NCI-H2196 (cell line): ENCODE results near the gene SRCIN1.
A peak's percentile ranks its signal among the peaks of the same experiment; 100 is the strongest.
"Not testable (repeated sequence)": the region's sequence is repeated elsewhere in the genome, so short reads cannot be mapped to it uniquely, and the experiment has no call there.

Source experiments
- DNase-seq: peaks from one replicate; lab custom pipeline; 2025; ENCODE audit not compliant: unreplicated experiment; lab: John Stamatoyannopoulos, UW

SRCIN1 gene

GRCh38 chr17:38605841-38606645 lies at the start of gene SRCIN1:
Gene SRCIN1 (minus strand): TSS chr17:38605952. CDS start chr17:38605705, 247 bp downstream.
- DNase-seq: peak; percentile 67

- no peak for DNase-seq
These were observed 49.0 kb upstream of the SRCIN1 start for GRCh38 chr17:38654411-38655398.

- no peak for DNase-seq
These were observed 47.9 kb upstream of the SRCIN1 start for GRCh38 chr17:38653679-38654078.

- DNase-seq: no peak
These were observed 47.5 kb upstream of the SRCIN1 start for GRCh38 chr17:38653230-38653629.

- not testable (repeated sequence) for DNase-seq
These were observed 45.0 kb upstream of the SRCIN1 start for GRCh38 chr17:38650653-38651173.

- DNase-seq: no peak
These were observed 32.2 kb upstream of the SRCIN1 start for GRCh38 chr17:38637951-38638350.

GRCh38 chr17:38636054-38636453 lies 30.3 kb upstream of the SRCIN1 start:
- no peak for DNase-seq

GRCh38 chr17:38632334-38632733 lies 26.6 kb upstream of the SRCIN1 start:
- no peak for DNase-seq

- peak; percentile 2 for DNase-seq
These were observed 22.7 kb upstream of the SRCIN1 start for GRCh38 chr17:38628441-38628840.

GRCh38 chr17:38627957-38628356 lies 22.2 kb upstream of the SRCIN1 start:
- no peak for DNase-seq

GRCh38 chr17:38626606-38627226 lies 21.0 kb upstream of the SRCIN1 start:
- DNase-seq: not testable (repeated sequence)

- no peak for DNase-seq
These were observed 19.7 kb upstream of the SRCIN1 start for GRCh38 chr17:38625482-38625881.

GRCh38 chr17:38624782-38625355 lies 19.1 kb upstream of the SRCIN1 start:
- DNase-seq: not testable (repeated sequence)

- no peak for DNase-seq
These were observed 15.8 kb upstream of the SRCIN1 start for GRCh38 chr17:38621538-38621937.

- no peak for DNase-seq
These were observed 15.0 kb upstream of the SRCIN1 start for GRCh38 chr17:38620551-38621277.

- no peak for DNase-seq
These were observed 14.3 kb upstream of the SRCIN1 start for GRCh38 chr17:38619937-38620550.

GRCh38 chr17:38619451-38619795 lies 13.7 kb upstream of the SRCIN1 start:
- no peak for DNase-seq

- DNase-seq: peak; percentile 3
These were observed 12.4 kb upstream of the SRCIN1 start for GRCh38 chr17:38617967-38618760.
